NOMO-1 (cell line): ENCODE results near the gene SORBS2.

Experiments
- DNase-seq, 2 experiments: peaks; one replicate each; lab custom pipeline; 2025; ENCODE audit not compliant: unreplicated experiment in 2 of 2; lab: John Stamatoyannopoulos, UW

Gene SORBS2

DNA sequence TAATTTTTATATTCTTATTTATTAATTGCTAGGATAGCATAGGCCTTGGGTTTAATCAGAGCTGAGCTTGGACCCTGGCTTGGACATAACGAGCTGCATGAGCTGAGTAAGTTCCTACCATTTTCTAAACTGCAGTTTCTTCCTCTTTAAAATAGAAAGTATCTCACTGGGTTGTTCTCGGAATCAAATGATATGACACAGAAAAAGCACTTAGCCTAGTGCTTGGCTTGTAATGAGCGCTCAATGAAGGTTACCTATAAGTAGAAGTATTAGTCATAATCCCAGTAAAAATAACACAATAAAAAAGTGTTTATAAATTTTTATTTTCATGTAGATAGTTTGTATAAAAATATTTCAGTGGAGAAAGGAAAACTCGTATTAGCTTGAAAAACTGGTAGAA, 163.4 kb downstream of the SORBS2 start:
- DNase-seq: no peak

DNA sequence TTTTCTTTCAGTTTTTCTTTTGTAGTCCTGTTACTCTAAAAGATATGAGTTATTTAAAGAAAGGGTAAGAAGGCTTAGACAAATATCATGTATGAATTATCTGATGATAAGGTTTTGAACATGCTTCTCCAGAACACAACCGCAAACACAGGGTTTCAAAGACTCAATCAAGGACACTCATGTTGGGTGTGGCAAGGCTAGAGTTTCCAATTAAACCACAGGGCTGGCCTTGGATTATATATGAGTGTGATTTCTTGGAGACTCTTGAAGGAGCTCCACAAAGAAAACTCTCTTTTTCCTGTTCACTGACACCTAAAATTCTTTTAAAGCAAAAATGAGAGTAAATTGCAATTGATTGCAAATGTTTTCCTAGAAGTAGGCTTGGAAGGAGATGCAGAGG, 166.6 kb downstream of the SORBS2 start:
- DNase-seq: no peak

DNA sequence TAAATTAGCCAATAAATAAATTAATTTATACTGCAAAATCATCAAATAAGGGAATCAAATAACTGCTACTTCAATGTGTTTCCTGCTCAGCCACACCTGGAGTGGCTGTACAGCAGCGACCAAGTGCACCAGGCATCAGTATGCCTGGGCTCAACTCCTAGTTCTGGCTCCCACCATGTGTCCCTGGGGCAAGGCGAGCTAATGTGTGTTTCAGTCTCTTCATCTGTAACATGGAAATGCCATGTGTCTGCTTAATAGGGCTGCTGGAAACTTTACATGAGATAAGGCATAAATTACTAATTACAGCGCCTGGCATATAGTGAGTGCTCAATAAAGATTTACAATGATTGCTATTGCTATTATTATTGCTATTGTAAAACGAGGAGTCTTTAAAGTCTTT, 167.6 kb downstream of the SORBS2 start:
- no peak for DNase-seq

DNA sequence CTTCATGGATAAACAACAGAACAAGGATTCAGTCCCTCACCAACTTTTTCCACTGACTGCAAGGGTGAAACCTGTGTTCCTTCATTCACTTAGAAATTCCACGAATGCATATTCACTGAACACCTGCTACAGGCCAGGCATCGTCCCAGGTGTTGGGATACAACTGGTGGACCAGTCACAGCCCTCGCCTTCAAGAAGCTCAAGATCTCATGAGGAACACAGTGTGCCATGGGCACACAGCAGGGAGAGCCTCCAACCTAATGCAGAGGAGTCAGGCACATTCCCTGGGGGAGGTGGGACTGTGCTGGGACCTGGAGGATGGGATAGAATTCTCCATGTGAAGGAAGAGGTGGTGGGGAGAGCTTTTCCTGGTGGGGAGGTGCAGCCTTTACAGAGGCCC, 169.1 kb downstream of the SORBS2 start:
- DNase-seq: no peak

DNA sequence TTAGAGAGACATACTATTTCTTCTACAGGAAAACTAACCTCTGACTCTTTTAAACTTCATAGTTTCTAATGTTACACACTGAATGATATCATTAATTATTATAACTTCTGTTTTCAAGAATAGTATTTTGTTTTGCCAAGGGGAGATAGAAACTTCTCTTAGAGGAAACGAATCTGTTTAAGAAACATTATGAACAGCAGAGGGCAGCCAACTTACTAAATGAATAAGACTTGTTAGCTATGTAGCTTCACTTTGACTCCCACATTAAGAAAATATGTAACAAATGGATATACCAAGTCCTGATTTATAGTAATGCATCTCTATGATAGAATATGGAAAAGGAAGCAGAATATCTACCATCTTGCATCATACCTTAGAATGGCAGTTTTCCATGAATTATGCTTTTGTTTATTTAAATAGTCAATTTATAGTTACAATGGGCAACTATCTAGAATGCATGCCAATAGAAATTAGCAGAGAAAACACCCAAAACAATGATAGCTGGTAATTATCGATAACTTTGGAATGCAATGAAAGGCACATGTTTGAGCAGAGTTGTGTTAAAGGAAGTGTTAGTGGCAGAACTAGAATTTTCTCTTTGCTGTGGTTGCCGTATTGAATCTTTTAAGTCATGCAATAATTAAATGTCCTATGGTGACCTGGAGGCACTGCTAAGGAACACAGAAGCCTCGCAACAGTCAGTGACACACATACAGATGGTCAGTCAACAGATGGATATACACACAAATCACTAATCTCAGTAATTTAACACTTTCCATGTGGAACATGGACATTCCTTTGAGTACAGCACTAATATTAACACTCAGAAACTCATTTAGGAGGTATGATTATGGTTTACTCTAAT, 171.0 kb downstream of the SORBS2 start:
- DNase-seq: peak; percentile 5 to 62

DNA sequence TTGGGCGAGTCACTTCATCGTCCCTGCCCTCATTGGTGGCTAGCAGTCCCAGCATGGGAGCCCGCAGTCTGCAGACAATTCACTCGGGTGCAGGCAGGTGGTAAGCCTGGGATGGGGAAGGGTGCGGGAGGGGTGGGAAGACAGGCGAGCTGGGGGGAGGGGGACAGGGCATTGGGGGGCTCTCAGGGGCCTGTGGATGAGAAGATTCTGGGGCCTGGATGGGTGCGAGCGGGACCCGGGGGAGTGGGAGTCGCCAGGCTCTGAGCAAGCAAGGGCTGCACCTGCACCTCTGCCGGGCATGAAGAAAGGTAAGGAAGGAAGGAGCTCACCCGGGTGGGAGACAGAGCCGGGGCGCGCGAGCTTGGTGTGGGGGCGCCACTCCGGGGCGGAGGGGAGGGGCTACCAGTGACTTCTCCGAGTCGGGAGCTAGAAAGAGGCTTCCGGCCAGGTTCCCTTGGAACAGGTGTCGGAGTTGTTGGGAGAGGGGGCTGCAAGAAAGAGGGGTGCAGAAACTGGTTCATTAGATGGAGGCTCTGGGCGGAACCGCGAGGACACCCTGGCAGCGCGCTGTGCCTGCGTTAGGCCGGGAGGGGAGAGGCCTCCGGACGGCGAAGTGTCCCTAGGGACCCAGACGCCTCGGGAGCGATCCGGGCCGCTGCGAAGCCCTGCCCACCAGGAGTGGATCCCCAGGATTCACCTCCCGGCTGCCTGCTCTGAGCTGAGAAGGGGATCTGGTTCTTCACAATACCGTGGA, 173.3 kb downstream of the SORBS2 start:
- no peak for DNase-seq

DNA sequence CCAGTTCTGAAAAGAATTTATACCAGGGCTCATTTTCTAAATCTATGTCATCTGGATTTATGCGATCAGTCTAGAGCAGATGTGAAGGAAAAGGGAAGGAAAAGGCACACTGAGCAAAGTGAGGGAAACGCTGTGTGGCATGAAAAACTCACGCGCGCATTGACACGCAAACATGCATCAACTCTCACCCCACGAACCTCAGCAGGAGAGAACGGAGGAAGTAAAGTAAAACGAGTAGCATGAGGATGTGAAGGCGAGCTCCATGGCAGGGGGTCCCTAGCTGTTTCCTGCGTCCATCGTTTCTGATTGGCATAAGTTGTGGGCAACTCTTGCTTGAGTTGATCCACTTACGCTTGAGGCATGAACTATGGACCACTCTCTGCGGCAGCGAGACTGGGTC, 173.9 kb downstream of the SORBS2 start:
- no peak for DNase-seq

DNA sequence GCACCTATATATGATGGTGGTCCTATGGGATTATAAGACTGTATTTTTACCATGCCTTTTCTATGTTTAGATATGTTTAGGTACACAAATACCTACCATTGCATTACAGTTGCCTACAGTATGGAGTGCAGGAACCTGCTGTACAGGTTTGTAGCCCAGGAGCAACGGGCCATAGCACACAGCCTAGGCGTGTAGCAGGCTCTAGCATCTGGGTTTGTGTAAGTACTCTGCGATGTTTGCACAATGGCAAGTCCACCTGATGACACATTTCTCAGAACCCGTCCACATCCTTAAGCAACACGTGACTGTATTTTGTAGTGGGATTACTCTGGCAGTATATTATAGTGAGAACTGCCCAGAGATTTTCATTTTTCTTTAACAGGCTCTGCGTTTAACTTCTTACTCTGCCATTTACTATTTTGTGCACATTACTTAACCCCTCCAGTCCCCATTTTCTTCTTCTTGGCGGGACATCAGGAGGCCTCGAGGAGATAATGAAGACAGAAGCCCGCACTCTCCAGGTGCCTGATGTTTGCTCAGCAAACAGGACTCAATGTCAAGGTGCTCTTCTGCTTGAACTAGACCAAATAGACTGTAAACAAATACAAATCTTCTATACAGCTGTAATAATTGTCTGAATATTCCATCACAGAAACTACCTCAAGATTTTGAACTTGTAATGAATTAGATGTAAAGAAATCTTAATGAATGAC, 174.7 kb downstream of the SORBS2 start:
- no peak for DNase-seq

DNA sequence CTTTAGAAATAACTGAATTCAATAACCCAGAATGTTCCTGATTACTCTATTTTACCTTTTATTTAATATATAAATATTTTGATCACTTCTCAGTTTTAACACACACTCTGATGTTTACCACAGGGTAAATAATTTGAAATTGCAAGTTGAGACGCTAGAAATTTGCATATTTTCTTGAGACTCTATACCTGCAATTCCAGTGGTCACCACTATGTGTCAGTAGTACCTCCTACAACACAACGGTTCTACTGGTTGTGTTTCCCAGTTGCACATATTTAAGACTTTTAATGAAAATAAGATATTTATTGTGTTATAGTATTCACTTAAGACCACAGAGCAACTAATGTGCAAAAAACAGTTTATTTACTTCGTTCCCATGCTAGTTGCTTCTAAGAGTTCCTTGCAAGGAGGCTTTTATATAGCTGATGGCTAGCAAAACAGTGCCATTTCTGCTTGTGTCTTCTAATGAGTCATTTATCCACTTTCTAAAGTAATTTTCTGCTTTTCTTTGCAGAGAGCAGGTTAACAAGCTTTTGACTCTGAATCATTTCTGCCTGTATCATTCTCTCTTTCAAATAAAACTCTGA, 177.8 kb downstream of the SORBS2 start:
- DNase-seq: no peak

DNA sequence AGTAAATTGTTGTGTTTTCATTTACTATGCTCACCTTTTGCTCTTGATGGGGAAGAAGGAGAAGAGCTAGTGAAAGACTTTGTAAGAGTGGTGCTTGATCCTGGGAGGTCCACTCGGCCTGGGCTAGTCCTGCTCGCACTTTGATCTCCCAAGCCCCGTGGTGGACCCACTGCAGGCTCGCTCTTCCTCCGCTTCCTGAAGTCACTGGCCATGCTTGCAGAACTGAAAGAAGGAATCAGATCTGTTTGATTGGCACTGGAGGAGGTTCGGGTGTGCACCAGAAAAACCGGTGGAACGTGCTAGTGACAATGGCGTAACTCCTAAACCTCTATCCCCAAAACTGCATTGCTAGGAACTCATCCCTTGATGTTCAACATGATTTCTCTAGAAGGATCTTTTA, 185.2 kb downstream of the SORBS2 start:
- no peak for DNase-seq

DNA sequence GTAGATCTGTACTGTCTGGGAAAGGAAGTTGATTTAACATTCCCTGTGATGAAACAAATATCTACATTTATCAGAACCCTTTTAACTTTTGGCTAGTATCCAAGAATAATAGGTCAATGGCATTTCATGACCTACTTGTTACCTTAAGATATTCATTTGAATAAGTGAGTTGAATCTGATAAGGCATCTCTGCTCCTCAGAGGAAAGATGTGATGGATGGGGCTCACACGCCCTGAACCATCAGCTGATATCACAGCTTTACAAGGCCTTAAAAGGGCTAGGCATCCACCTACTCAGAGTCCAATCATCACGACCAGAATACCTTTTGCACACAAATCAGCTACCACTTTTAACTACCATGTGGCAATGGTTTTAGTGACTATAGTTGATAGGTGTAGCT, 186.5 kb downstream of the SORBS2 start:
- DNase-seq: no peak

DNA sequence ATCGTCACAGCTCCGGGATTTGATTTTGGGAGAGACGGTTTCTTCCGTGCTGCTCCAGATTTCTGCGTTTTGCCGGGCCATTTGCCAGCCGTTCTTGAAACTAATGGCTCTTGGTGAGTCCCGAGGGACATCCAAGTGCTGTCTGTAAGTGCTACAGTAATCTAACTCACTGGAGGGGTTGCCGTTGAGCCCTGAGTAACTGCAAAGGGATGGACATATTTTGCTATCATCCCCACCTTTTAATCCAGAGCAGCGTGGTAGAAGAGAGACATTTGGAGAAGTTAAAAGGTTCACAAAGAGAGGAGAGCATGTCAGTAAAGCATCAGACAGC, 187.8 kb downstream of the SORBS2 start:
- no peak for DNase-seq

DNA sequence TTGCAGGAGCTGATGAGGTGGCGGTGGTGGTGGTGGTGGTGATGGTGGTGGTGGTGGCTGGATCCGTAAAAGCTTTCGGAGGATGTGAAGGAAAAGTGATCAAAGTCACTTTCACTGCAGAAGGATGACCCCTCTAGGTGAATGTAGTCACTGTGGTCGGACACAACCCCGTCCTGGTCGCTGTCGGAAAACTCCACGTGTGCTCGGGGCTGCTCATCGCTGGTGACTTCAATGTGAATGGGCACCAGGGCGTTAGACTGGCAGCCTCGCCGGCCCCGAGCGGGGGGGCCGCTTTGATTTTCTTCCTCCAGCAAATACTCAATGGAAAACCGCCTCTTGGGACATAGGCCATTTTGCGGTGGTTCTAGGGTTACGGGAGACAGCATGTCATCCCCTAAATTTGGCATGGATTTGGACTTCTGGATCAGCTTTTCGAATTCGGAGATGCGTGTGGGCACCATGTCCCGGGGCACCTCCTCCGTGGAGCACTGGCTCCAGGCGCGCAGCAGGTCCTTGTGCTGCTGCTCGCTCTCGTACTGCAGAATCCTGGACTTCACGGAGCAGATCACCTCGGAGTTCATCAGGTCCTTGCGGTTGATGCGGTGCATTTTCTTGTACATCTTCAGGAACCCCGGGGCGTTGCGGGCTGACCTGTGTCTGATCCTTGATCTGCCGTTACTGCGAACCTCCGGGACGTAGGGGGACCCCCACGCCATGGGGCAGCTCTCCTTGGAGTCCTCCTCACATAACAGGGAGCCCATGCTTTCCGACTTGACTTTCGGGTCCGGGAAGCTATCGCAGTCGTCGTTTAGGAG, 188.3 kb downstream of the SORBS2 start:
- DNase-seq: no peak

DNA sequence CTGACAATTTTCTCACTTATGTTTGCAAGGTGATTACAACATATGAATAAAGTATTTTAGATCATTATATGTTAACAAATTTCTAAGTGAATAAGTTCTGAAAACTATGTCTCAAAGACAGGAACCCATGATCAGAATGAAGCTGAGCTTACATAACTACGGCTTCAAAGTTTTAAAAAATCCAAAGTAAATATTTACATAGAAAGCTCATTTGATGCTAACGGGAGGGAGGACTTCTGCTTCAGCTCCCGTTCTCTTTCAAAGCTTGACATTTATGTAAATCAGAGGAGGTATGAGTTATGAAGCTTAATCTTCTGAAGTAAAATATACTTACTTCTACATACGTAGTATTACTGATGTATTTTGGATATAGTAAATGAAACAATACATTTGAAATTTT, 203.8 kb downstream of the SORBS2 start:
- DNase-seq: no peak

DNA sequence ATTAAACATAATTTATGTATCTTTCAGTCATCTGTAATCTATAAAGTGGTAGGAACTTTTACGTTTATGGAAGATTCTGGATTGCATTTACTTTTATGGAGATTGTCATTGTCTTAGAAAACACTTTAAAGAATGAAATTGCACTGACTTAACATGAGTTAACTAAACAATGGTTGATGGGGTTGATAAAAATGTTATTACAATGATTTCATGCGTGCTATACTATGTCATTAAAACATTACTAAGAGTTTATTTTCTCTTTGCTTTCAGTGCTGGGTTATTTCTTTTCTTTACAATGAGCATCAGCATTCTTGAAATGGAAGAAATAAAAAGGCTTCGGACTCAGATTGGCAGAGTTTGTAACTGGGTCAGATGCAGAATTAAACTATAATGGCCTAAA, 209.6 kb downstream of the SORBS2 start:
- DNase-seq: no peak

DNA sequence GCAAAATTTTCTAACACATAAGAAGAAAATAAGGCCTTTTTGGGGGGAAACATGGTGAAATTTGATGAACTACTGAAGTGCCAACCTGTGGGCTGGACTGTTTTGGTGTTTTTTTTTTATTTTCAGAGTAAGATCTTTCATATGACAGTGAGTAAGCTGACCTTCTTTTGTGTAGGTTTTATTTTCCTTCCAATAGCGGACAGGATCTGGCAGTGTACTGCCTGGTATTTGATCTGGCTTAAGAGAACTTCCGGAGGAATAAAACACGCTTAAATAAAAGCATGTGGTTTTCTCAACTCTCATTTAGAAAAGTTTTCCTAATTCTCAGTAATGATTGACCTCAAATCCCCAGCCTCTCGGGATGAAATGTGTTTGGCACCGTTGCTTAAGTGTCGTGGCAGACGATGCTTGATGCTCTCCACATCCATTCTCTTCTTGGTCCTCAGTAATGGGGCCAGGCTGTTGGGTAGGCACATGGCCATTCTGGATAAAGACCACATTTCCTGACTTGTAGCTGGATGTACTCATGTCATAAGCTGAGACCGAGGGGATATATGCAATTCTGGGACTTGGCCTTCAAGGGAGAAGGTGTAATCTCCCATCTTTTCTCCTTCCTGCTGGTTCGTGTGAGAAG, 211.1 kb downstream of the SORBS2 start:
- no peak for DNase-seq

DNA sequence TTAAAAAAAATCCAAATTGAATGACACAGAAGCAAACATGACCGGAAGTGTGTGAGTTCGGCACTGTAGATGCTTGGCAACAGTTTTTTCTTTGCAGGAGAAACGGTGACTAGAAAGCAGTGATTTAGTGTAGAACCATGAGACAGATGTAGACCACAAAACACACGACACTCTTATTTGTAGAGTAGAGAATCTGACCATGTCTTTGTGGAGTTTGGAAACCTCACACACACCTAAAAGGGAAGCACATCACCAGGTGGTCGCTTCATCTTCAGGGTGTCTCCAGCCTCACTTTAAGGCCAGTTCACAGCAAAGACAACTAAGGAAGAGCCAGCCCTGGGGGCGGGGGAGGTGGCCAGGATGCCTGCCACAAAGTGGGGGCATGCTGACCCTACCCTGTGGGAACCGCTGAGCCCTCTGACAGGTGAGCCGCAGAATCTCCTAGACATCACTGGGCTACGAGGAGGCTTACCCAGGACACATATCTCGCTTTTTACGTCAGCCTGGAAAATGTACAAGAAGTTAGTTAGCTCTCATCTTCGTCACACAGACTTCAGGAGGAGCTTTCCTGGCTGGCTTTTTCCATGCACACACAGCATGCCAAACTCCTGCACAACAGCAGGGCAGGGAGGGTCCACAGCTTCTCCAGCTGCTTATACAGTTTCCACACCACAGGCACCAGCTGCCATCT, 212.3 kb downstream of the SORBS2 start:
- DNase-seq: no peak

DNA sequence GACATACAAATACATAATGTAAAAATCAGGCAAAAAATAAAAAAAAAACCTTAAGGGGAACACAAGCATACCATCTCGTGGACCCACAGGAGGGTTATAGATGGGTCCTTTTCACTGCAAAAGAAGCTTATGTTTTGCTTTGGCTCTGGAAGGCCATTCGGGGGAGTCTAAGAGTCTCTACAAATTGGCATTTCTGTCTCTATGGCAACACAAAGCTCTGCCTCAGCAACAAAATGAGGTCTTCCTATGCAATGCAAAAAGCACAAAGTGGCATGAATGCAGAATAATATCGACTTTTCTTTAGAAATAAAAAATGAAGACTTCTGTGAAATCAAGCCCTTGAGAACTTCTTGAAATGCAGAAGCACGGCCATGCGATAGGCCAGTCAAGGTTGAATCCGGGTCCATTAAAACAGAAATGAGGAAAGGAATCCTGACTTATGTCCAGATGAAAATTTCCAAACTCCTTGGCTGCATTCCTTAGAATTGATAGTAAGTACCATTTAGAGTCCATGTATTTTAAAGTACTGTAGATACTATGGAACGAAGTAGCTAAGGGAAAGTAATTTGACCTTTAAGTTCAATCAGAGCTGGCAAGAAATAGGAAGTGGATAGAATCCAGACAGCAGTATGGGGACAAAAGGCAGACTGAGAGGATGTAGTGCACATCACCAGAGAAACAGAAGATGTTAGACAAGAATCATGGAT, 213.0 kb downstream of the SORBS2 start:
- no peak for DNase-seq
